HepG2 (cell line): ENCODE results near the gene CERT1. TPM values are rescaled to one million over a fixed set of nuclear protein-coding genes. Genes with fewer than 3 reads are reported as not detected.

Experiments used
- MYPOP ChIP-seq: sonication (generic); formaldehyde crosslinking; IDR thresholded peaks from 2 replicates; pipeline ENCODE4 v1.8.1; 2023; ENCODE audit warnings: mild to moderate bottlenecking, moderate library complexity, missing genetic modification reagents
- PHB2 ChIP-seq: fragments of 450-650 bp; IDR thresholded peaks from 2 replicates; pipeline ENCODE4 v1.6.1; 2018; ENCODE audit not compliant: partially characterized antibody
- SMYD3 ChIP-seq: sonication (generic); formaldehyde crosslinking; IDR thresholded peaks from 2 replicates; pipeline ENCODE4 v1.8.1; 2023; ENCODE audit warnings: mild to moderate bottlenecking, missing genetic modification reagents
- SRSF4 ChIP-seq: fragments of 200-400 bp; formaldehyde crosslinking; IDR thresholded peaks from one replicate; pipeline ENCODE4 v1.6.1; 2018; ENCODE audit warnings: mild to moderate bottlenecking, low read depth, low read length, moderate library complexity; ENCODE audit not compliant: poor library complexity, severe bottlenecking
- TEAD2 ChIP-seq: sonication (generic); formaldehyde crosslinking; IDR thresholded peaks from 2 replicates; pipeline ENCODE4 v1.9.0; 2021; ENCODE audit warnings: missing genetic modification reagents
- TRIM24 ChIP-seq: sonication (generic); formaldehyde crosslinking; IDR thresholded peaks from 2 replicates; pipeline ENCODE4 v1.8.0; 2022; ENCODE audit warnings: mild to moderate bottlenecking, missing genetic modification reagents
- U2AF2 ChIP-seq: fragments of 200-400 bp; formaldehyde crosslinking; IDR thresholded peaks from 2 replicates; pipeline ENCODE4 v1.6.1; 2017; ENCODE audit warnings: low read depth, mild to moderate bottlenecking, low read length
- YY1 ChIP-seq: IDR thresholded peaks from 2 replicates; pipeline ENCODE4 v1.6.1; 2011; ENCODE audit warnings: low read length, low read depth, moderate library complexity, mild to moderate bottlenecking; ENCODE audit not compliant: insufficient read depth, insufficient replicate concordance
- ZBTB39 ChIP-seq: sonication (generic); formaldehyde crosslinking; IDR thresholded peaks from 2 replicates; pipeline ENCODE4 v1.5.0; 2020; ENCODE audit warnings: missing genetic modification reagents
- ZBTB42 ChIP-seq: sonication (generic); formaldehyde crosslinking; IDR thresholded peaks from 2 replicates; pipeline ENCODE4 v1.5.0; 2020; ENCODE audit warnings: mild to moderate bottlenecking, missing genetic modification reagents
- ZNF263 ChIP-seq: sonication (generic); formaldehyde crosslinking; IDR thresholded peaks from 2 replicates; pipeline ENCODE4 v1.4.0; 2020; ENCODE audit warnings: missing genetic modification reagents
- ZNF331 ChIP-seq: sonication (generic); formaldehyde crosslinking; IDR thresholded peaks from 2 replicates; pipeline ENCODE4 v1.4.0; 2020; ENCODE audit warnings: missing genetic modification reagents
- ZNF335 ChIP-seq: sonication (generic); formaldehyde crosslinking; IDR thresholded peaks from 2 replicates; pipeline ENCODE4 v1.4.0; 2020; ENCODE audit warnings: missing genetic modification reagents
- ZNF354B ChIP-seq: sonication (generic); formaldehyde crosslinking; IDR thresholded peaks from 2 replicates; pipeline ENCODE4 v1.8.0; 2022; ENCODE audit warnings: mild to moderate bottlenecking, missing genetic modification reagents
- ZNF605 ChIP-seq: sonication (generic); formaldehyde crosslinking; IDR thresholded peaks from 2 replicates; pipeline ENCODE4 v1.8.0; 2022; ENCODE audit warnings: mild to moderate bottlenecking, missing genetic modification reagents
- polyA plus RNA-seq, 8 experiments: library from polyadenylated mRNA; depleted of rRNA in 3 of 8; stranded (reverse) in 7 of 8; unstranded in 1 of 8; fragments of >200 nt; fragmentation: Illumina TruSeq in 4 of 8; extraction: Trizol in 4 of 8; gene quantifications; 2 replicates each; pipeline versions ENCODE4 v1.2.1 to v1.2.3, GENCODE V29; 2011 to 2016; ENCODE audit warnings: low read depth in 4 of 8, missing spikeins in 1 of 8, mixed read lengths in 1 of 8; ENCODE audit not compliant: insufficient read depth in 1 of 8
- total RNA-seq, 5 experiments: library from RNA; depleted of rRNA; stranded (reverse); fragments of >200 nt; fragmentation: Illumina TruSeq; extraction: Trizol; gene quantifications; 2 replicates each; pipeline ENCODE4 v1.2.3, GENCODE V29; 2016; ENCODE audit warnings: low read depth in 1 of 5
- TF ChIP-seq, protein P1 (sequence below): fragments of 450-650 bp; IDR thresholded peaks from 2 replicates; pipeline ENCODE4 v1.6.1; 2017; ENCODE audit warnings: mild to moderate bottlenecking
- TF ChIP-seq, protein P2 (sequence below): sonication (generic); formaldehyde crosslinking; IDR thresholded peaks from 2 replicates; pipeline ENCODE4 v1.8.0; 2022; ENCODE audit warnings: mild to moderate bottlenecking, missing genetic modification reagents, borderline replicate concordance
- TF ChIP-seq, protein P3 (sequence below): sonication (generic); formaldehyde crosslinking; IDR thresholded peaks from 2 replicates; pipeline ENCODE4 v1.5.0; 2020; ENCODE audit warnings: mild to moderate bottlenecking, missing genetic modification reagents

CERT1 gene
- total and polyA plus RNA-seq, 2 of the 13 experiments (the other 11 are each of a cell fraction or from before 2014, with no cell fraction given) = 8.2 to 12.7 TPM

- TF ChIP-seq TEAD2 (CRISPR knock-in tag) (0 out of 2 replicates have a peak, but pooled peaks have one; percentile 28), ZNF331 (CRISPR knock-in tag) (no peak; the same call in 1 of the 2 replicates), ZBTB39 (CRISPR knock-in tag) (peak; percentile 75; the same call in 1 of the 2 replicates), PHB2 (no peak), ZNF605 (CRISPR knock-in tag) (no peak; the same call in 1 of the 2 replicates), MYPOP (CRISPR knock-in tag) (peak; percentile 14; the same call in 1 of the 2 replicates), ZNF354B (CRISPR knock-in tag) (no peak), ZNF335 (CRISPR knock-in tag) (no peak; the same call in 1 of the 2 replicates), ZNF263 (CRISPR knock-in tag) (no peak), ZBTB42 (CRISPR knock-in tag) (0 out of 2 replicates have a peak, but pooled peaks have one; percentile 84), YY1 (peak; percentile 91), U2AF2 (no peak), TRIM24 (no peak), SMYD3 (CRISPR knock-in tag) (no peak), SRSF4 (no peak)
- TF ChIP-seq, protein P1, sequence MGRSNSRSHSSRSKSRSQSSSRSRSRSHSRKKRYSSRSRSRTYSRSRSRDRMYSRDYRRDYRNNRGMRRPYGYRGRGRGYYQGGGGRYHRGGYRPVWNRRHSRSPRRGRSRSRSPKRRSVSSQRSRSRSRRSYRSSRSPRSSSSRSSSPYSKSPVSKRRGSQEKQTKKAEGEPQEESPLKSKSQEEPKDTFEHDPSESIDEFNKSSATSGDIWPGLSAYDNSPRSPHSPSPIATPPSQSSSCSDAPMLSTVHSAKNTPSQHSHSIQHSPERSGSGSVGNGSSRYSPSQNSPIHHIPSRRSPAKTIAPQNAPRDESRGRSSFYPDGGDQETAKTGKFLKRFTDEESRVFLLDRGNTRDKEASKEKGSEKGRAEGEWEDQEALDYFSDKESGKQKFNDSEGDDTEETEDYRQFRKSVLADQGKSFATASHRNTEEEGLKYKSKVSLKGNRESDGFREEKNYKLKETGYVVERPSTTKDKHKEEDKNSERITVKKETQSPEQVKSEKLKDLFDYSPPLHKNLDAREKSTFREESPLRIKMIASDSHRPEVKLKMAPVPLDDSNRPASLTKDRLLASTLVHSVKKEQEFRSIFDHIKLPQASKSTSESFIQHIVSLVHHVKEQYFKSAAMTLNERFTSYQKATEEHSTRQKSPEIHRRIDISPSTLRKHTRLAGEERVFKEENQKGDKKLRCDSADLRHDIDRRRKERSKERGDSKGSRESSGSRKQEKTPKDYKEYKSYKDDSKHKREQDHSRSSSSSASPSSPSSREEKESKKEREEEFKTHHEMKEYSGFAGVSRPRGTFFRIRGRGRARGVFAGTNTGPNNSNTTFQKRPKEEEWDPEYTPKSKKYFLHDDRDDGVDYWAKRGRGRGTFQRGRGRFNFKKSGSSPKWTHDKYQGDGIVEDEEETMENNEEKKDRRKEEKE = no peak
- TF ChIP-seq, protein P2, sequence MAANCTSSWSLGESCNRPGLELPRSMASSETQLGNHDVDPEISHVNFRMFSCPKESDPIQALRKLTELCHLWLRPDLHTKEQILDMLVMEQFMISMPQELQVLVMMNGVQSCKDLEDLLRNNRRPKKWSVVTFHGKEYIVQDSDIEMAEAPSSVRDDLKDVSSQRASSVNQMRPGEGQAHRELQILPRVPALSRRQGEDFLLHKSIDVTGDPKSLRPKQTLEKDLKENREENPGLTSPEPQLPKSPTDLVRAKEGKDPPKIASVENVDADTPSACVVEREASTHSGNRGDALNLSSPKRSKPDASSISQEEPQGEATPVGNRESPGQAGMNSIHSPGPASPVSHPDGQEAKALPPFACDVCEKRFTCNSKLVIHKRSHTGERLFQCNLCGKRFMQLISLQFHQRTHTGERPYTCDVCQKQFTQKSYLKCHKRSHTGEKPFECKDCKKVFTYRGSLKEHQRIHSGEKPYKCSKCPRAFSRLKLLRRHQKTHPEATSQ (CRISPR knock-in tag) = no peak
- TF ChIP-seq, protein P3, sequence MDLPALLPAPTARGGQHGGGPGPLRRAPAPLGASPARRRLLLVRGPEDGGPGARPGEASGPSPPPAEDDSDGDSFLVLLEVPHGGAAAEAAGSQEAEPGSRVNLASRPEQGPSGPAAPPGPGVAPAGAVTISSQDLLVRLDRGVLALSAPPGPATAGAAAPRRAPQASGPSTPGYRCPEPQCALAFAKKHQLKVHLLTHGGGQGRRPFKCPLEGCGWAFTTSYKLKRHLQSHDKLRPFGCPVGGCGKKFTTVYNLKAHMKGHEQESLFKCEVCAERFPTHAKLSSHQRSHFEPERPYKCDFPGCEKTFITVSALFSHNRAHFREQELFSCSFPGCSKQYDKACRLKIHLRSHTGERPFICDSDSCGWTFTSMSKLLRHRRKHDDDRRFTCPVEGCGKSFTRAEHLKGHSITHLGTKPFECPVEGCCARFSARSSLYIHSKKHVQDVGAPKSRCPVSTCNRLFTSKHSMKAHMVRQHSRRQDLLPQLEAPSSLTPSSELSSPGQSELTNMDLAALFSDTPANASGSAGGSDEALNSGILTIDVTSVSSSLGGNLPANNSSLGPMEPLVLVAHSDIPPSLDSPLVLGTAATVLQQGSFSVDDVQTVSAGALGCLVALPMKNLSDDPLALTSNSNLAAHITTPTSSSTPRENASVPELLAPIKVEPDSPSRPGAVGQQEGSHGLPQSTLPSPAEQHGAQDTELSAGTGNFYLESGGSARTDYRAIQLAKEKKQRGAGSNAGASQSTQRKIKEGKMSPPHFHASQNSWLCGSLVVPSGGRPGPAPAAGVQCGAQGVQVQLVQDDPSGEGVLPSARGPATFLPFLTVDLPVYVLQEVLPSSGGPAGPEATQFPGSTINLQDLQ = no peak
These were observed at the start of gene CERT1, which contains the start of gene POLK (continued) for GRCh38 chr5:75511435-75512382.
